Panc1 (cell line): Measurements from ENCODE around the gene ZFYVE28. TPM values are rescaled to one million over a fixed set of nuclear protein-coding genes. Genes with fewer than 3 reads are reported as not detected.

Experiments used
- ATAC-seq: fragments of 200-7000 bp; cut with Tn5 transposase; 2 replicates; pipeline ENCODE4 v1.9.1; 2020; ENCODE audit warnings: mild to moderate bottlenecking, moderate library complexity
- BruUV-seq: library from RNA; stranded (reverse); fragments of 400-500 nt; replicated peaks from 2 replicates; lab custom pipeline; 2021; lab: Mats Ljungman, UMichigan
- CTCF ChIA-PET: fragments of 300-600 bp; sonication (Branson Sonifier 250); formaldehyde crosslinking; loops from one replicate; lab custom pipeline; 2022; ENCODE audit warnings: antibody characterized with exemption; lab: Charles Lee
- POLR2A ChIA-PET: fragments of 300-600 bp; sonication (Branson Sonifier 250); formaldehyde crosslinking; loops from one replicate; lab custom pipeline; 2022; ENCODE audit warnings: antibody characterized with exemption; lab: Charles Lee
- DNase-seq: peaks from one replicate; pipeline ENCODE4 v3.0.0-alpha.2; 2010; ENCODE audit warnings: low read depth, low spot score
- H3K27ac ChIP-seq: 2 replicates; pipeline ENCODE4 v1.5.1; 2011; ENCODE audit warnings: mild to moderate bottlenecking, low read length, inconsistent platforms
- H3K27me3 ChIP-seq: fragments of 200-500 bp; sonication (Bioruptor generic); 2 replicates; pipeline ENCODE4 v1.6.0; 2014; ENCODE audit warnings: low read length, inconsistent platforms; ENCODE audit not compliant: control insufficient read depth, insufficient read depth
- H3K36me3 ChIP-seq: fragments of 200-500 bp; sonication (Bioruptor generic); 2 replicates; pipeline ENCODE4 v1.5.1; 2014; ENCODE audit warnings: inconsistent platforms, mild to moderate bottlenecking, low read length, moderate library complexity; ENCODE audit not compliant: control insufficient read depth, insufficient read depth
- H3K4me1 ChIP-seq: 2 replicates; pipeline ENCODE4 v1.5.1; 2011; ENCODE audit warnings: inconsistent platforms, mild to moderate bottlenecking, low read length, moderate library complexity; ENCODE audit not compliant: control insufficient read depth, insufficient read depth
- H3K4me3 ChIP-seq, 2 experiments: 2 replicates each; pipeline ENCODE4 v1.5.1; 2011 to 2012; ENCODE audit warnings: low read depth in 2 of 2, low read length in 2 of 2, mild to moderate bottlenecking in 2 of 2, inconsistent platforms in 1 of 2, moderate library complexity in 1 of 2
- H3K9me3 ChIP-seq: fragments of 200-500 bp; sonication (Bioruptor generic); 2 replicates; pipeline ENCODE4 v1.5.1; 2014; ENCODE audit warnings: low read depth, mild to moderate bottlenecking, inconsistent platforms, low read length, moderate library complexity; ENCODE audit not compliant: control insufficient read depth, insufficient read depth
- CTCF ChIP-seq: fragments of 450-650 bp; IDR thresholded peaks from 2 replicates; pipeline ENCODE4 v1.5.1; 2017; ENCODE audit warnings: mild to moderate bottlenecking
- POLR2AphosphoS5 ChIP-seq: IDR thresholded peaks from 2 replicates; pipeline ENCODE4 v1.6.1; 2012; ENCODE audit warnings: mild to moderate bottlenecking, low read depth, low read length, moderate library complexity
- REST ChIP-seq, 2 experiments: IDR thresholded peaks; 2 replicates each; pipeline ENCODE4 v1.6.1; 2011 to 2012; ENCODE audit warnings: low read depth in 2 of 2, control low read depth in 1 of 2, low read length in 1 of 2, mild to moderate bottlenecking in 1 of 2, moderate library complexity in 1 of 2; ENCODE audit not compliant: insufficient read depth in 1 of 2
- SIN3A ChIP-seq: IDR thresholded peaks from 2 replicates; pipeline ENCODE4 v1.6.1; 2012; ENCODE audit warnings: low read depth, mild to moderate bottlenecking, low read length, moderate library complexity, borderline replicate concordance; ENCODE audit not compliant: insufficient read depth
- TCF7L2 ChIP-seq: IDR thresholded peaks from 2 replicates; pipeline ENCODE4 v1.6.1; 2011; ENCODE audit warnings: mild to moderate bottlenecking, low read depth, low read length, inconsistent platforms
- in situ Hi-C: cut with HindIII; loops from 2 replicates; pipeline ENCODE4 v1.10.0; 2016; ENCODE audit warnings: low sequenced_read_pairs, low pct_unique_long_range_greater_than_20kb
- intact Hi-C: fragments of 100-400 bp; cut with micrococcal nuclease; formaldehyde crosslinking; loops from one replicate; pipeline ENCODE4 v1.10.0; 2022; ENCODE audit not compliant: unreplicated experiment
- total RNA-seq: library from RNA; stranded (reverse); gene quantifications from one replicate; pipeline ENCODE4 v1.2.1, GENCODE V29; 2021; ENCODE audit not compliant: unreplicated experiment

ZFYVE28 gene
- total RNA-seq, 1 experiment from 2014 or later: 11.9 TPM

- POLR2A ChIA-PET: no interaction called here
- Histone ChIP-seq H3K4me1 (peaks cover 13% of the 10 kb centered on the region), H3K27ac (no peak overlapping the region), H3K4me3 (no peak overlapping the region), H3K27me3 (no peaks in the 10 kb centered on the region), H3K9me3 (no peaks in the 10 kb centered on the region), H3K36me3 (no peaks in the 10 kb centered on the region)
- intact Hi-C loops (no loop called here), in situ Hi-C loops (no loop called here)
- DNase-seq (no peak), ATAC-seq (no peak)
- BruUV-seq: no TSS peak
- CTCF ChIA-PET: no interaction called here
- no peak for TF ChIP-seq REST (IDR thresholded peaks at IDR 0.05; ENCODE audit: insufficient read depth in 1 of 2, low read depth in 2 of 2, low read length in 1 of 2)
- no peak for TF ChIP-seq POLR2AphosphoS5
- TF ChIP-seq CTCF: no peak
- TF ChIP-seq SIN3A: no peak
- TF ChIP-seq TCF7L2: no peak
Observed at GRCh38 chr4:2401610-2401983, 16.8 kb downstream of the ZFYVE28 start.

- no peak for TF ChIP-seq SIN3A
- no peak overlapping the region for H3K4me3 ChIP-seq
- peaks cover 13% of the 10 kb centered on the region for H3K4me1 ChIP-seq
- no peaks in the 10 kb centered on the region for H3K9me3 ChIP-seq
- no peak for ATAC-seq
- DNase-seq: no peak
- POLR2A ChIA-PET: no interaction called here
- no peak overlapping the region for H3K27ac ChIP-seq
- intact Hi-C loops (no loop called here), in situ Hi-C loops (no loop called here)
- CTCF ChIA-PET: interaction anchor here (0.7 kb wide), 1 partner anchor 114 kb away, joined by 3 read pairs; no protein-coding TSS in a partner anchor
- H3K36me3 ChIP-seq: no peaks in the 10 kb centered on the region
- no TSS peak for BruUV-seq
- no peaks in the 10 kb centered on the region for H3K27me3 ChIP-seq
Observed at GRCh38 chr4:2400841-2401609, 17.4 kb downstream of the ZFYVE28 start.

- peaks cover 13% of the 10 kb centered on the region for H3K4me1 ChIP-seq
- H3K4me3 ChIP-seq: no peak overlapping the region
- ATAC-seq (no peak), DNase-seq (no peak)
- intact Hi-C loops: no loop called here
- no peak for TF ChIP-seq TCF7L2
- H3K27me3 ChIP-seq: no peaks in the 10 kb centered on the region
- H3K27ac ChIP-seq: no peak overlapping the region
- CTCF ChIA-PET: no interaction called here
- POLR2A ChIA-PET: no interaction called here
- in situ Hi-C loops: no loop called here
- no peaks in the 10 kb centered on the region for H3K36me3 ChIP-seq
- no TSS peak for BruUV-seq
- no peaks in the 10 kb centered on the region for H3K9me3 ChIP-seq
Observed at GRCh38 chr4:2399631-2400190, 18.7 kb downstream of the ZFYVE28 start.
